Cortex of kidney (tissue), 1 donor: Measurements from ENCODE around the gene C16orf95.

Source experiments
- DNase-seq: peaks from one replicate; lab custom pipeline; 2025; lab: John Stamatoyannopoulos, UW

C16orf95 gene

DNA sequence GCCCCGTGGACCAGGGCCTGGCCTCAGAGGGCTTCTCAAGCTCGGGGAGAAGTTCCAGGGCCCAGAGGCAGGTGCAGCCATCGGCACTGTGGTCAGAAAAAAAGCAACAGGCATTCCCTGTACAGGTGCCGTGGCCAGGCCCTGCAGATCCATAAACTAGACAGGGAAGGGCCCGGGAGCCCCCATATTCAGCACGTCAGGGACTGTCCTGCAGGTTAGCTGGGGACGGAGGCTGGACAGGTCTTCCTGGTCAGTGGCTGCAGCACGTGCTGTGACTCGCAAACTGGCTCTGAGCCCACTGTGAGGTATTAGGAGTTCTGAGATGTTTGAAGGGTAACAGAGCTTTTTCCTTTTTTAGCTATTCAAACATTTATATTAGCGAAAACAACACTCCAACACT, 15.0 kb upstream of the C16orf95 start:
- DNase-seq: no peak

DNA sequence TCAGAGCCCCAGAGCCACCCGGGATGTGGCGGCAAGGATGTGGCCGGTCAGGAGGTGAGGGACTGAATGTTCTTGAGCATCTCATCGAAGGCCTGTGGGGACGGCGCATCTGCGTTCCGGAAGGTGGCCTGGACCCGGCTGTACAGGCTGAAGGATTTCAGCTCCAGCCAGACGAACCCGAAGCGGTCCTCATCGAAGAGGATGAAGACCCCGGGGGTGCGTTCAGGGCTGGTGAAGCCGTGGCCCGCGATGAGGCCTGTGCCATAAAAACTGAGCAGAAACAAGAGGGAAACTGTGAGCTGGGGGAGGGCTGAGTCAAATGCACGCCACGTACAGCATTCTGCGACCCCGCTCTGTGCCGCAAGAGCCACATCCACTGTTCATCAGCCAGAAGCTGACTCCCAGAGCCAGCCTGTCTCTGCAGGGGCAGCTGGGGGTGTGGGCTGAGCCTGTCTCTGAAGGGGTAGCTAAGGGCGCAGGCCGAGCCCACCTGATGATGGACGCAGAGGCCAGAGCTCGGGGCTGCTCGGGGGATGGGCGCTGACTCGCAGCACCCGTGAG, 14.1 kb upstream of the C16orf95 start:
- no peak for DNase-seq

DNA sequence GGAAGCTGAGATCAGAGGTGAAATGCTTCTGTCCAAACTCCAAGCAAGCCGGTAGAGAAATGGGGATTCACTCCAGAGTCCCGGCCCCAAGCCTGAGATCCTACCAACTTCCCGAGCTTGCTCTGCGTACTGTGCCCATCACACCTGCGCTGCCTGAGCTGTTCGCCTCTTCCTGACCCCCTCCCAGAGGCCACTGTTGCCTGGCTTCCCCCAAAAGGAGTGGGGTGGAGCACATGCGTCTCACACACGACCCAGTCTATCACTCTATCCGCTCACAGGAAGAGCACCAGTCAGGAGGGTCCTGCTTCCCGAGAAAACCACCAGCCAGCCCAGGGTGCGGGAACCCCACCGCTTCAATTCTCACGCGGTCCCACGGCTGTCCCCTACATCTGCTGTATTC, 13.5 kb upstream of the C16orf95 start:
- no peak for DNase-seq

DNA sequence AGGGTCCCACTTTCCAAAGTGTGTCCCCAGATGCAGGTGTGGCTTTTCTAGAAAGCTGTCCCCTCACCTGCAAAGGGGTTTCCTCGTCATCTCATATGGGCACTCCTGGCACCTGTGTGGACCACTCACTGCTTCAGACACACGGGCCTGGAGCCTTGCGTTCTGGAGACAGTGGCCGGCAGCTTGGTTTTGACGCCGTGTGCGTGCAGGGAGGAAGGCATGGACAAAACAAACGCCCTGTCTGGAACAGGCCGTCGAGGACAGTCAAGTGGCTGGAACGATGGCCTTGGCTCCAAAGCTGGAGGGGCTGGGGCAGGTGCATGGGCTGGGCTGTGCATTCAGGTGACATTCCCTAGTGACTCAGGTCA, 13.0 kb upstream of the C16orf95 start:
- no peak for DNase-seq

DNA sequence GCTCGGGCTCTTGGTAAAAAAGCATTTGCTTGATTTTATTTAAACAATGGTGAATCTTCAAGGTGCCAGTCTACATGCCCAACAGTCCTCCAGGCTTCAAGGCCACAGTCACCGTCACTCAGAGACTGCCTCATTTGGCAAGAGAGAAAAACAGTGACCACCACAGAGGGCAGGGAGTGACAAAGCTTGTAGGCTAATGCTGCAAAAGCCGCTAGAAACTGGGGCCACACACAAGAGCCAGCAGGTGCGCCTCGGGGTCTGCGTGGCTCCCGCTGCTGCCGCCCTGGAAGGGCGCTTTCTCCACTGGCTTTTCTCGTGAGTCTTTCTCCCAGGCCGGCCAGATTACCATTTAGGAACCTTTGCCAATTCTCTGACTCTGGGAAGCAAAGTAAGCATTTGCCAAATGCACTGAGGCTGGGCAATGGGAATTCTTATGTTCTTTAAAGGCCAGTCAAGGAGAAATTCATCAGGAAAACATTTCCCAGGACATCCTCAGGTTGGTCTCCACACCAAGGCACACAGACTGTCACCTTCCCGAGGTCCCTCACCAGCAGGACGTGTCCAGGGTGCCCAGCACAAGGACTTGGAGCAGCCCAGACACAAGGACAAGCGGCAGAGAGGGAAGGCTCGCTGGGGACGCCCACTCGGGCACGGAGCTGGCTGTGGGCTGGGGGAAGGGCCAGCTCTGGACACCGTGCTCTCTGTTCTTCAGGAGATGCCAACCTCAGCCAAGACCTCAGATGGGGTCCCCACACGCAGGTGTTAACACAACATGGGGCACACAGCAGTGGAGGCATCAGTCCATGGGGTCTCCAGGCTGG, 12.5 kb upstream of the C16orf95 start:
- DNase-seq: no peak

DNA sequence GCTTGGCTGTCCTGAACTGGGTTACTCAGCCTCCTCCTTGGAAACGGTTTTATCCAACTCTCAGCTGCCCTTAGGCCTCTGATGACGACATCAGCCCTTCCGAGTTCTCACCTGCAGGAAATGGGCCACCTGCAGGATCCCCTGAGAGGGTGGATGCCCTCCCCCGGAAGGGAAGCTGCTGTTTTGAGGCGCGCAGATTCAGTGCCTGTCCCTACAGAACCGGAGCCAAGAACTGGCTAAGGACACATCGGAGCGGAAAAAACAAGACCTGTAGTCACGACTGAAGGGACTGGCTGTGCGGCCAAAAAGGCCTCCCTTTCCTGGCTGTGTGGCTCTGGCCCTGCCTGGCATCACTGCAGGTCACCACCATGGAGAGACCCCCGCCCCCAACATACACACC, 11.7 kb upstream of the C16orf95 start:
- DNase-seq: no peak

DNA sequence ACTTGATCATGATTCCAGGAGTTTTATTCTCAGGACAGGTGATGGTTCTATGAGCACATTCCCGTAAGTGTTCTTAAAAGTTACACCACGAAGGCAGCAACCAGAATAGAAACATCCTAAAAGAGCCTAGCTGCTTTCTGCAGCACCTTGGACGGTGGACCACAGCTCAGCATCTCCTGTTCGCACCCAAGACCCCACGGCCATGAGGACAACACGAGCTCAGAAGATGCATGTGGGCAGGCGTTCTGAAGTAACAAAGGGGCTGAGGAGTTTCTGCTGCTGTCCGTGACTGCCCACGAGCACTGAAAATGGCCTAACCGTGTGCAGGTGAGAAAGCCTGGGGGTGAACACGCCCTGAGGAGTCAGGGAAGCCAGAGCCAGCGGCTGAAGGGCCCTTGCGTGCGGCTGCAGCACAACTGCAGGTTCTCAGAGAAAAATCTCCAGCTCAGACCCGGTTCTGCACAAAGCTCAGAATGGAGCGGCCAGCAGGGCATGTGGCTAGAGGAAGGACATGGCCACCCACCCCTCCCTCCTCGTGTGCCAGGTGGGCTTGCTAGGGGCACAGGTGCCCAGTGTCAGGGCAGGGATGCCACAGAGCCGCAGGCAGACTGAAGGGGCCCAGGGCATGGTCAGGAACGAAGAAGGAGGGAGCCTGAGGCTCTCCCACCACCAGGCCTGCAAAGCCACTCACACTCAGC, 10.8 kb upstream of the C16orf95 start:
- no peak for DNase-seq

DNA sequence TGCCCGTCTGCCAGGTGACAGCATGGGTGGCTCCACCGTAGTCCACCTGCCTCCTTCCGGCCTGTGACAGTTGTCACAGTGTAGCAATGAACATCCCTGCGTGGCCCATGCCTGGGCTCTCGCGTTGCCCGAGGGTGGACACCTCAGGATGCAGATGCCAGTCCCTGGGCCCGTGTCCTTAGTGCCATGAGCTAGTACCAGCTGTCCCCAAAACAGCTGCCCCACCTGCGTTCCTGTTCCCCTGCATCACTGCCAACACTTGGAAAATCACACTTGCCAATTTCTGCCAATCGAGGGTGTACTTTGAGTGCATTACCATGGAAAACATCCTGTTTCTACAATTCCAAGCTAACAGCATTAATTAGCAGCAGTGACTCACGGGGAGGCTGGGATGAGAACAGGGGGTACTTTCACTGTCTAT, 9.0 kb upstream of the C16orf95 start:
- DNase-seq: no peak

DNA sequence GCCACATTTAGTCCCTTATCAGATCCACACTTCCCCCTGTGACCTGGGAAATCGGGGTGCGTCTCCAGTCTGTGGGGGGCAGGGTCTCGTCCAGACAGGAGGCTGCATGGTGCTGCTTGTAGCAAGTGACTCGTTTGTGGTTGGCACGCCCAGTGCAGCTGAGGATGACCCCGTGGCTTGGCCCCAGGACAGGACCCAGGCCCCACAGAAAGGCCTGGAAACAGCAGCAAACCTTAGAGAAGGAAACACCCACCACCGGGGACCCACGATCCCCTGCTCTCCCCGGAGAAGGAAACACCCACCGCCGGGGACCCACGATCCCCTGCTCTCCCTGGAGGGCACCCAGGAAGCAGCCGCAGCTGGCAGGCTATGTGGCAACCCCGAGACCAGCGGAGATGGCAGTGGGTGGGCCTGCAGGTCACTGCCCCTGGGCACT, 8.2 kb upstream of the C16orf95 start:
- no peak for DNase-seq

DNA sequence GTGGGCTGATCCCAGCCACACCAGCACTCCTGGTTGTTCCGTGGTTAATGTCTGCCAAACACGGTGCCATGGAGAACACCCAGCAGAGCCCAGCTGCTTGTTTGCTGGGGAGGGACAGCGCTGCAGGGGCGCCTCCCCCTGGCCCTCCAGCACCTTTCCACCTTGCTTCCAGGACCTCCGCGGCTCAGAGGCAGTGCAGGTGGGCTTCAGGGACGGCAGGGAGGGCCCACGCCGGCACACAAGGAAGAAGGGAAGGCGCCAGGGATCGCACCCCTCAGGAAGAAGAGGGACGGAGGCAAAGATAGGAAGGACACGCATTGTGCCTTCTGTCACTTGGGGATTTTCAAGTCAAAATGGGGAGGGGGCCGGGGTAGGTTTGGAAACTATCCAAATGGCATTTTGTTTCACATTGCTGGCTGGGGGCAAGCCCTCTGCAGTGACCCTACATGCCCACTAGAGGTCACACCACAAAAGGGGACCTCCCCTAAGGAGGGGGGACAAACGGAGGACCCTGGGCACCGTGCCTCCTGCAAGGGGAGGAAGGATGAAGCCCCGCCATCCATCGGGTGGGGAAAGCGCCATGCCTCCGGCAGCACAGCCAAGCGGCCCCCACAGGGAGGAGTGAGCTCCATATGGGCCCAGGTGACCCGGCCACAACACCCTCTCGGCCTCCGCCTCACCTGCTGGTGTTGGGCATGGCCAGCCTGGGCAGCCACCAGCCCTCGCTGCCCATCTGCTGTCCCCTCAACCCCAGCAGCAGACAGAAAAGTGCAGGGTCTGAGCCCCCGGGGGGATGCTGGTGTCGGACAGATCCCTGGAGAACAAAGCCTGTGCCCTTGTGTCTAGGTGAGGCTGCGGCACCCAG, 7.5 kb upstream of the C16orf95 start:
- DNase-seq: no peak

DNA sequence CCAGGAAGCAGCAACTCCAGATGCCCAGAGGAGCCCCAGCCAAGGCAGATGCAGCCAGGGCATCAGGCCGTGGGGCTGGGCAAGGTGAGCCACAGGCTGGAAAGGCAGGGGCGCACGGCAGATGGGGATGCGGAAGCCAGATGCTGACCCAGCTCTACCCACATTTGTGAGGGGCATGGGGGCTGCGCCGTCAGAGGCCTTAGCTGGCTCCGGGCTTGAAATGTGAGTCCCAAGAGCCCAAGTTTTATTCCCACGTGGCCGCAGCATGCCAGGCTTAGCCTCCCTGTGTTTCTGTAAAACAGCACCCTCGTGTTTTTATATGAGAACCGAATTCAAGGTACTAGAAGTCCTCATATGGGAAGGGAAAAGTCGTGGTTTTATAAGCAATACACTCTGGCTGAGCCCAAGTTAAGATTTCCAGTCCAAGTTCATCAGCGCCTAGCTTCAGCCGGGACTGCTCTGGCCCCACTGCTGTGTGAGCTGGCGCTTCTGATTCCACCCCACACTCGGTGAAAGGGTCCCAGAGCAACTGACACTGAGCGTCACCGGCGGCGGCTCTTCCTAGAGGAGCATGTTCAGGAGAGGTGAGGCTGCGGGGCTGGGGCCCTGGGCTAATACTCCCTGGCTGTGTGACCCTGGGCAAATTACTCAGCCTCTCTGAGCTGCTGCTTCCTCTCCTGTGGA, 6.7 kb upstream of the C16orf95 start:
- DNase-seq: no peak

DNA sequence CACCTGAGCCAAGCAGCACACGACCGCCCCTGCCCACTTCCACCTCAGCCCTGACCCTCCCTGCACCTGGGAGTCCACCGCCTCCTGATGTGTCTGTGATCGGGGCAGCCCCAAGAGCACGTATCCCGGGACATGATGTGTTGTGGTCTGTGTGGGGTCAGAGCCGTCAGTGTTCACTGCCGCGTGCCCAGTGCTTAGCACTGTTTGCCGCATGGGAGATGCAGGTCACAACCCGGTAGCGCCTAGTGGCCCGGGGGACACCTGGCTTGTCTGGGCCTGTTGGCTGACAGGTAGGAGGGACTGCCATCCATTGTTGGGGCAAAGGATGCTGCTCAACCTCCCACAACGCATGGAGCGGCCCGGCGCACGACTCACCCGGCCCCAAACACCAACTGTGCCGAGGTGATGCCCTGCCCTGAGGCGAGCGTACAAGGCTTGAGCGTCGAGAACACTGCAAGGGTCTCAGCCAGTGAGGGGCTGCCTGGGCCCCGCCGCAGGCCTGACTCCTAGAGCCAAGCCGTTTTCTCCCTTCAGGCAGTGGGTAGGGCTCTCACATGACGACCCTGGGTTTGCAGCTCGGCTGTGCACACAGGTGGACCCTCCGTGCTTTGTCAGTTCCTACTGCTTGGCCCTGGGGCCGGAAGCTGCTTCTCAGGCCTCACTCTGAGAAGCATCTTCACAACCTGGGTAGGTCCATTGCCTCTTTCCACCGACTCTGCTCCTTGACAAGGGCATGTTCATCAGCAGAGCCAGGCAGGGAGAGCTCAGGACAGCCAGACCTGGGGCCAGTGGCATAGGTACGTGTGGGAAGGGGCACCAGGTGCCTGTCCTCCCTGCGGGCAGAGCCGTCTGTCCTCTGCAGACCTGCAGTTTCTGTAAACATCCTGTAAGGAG, 5.9 kb upstream of the C16orf95 start:
- no peak for DNase-seq

DNA sequence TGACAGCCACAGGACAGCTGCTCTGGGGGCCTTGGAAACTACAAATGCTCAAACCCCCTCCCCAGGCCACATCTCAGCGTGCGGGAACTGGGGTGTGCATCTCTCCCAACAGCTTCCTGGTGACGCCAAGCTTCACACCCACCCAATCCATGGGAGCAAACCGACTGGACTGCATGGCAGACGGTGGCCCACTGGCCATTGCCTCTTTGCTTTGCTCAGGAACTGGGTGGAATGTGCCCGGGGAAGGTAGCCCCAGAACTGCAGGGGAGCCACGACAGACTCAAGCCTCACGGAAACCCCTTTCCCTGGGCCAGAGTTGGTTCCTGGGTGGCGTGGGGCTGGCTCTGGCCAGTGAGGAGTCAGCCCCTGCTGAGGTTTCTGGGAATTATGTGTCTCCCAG, 5.2 kb upstream of the C16orf95 start:
- no peak for DNase-seq

DNA sequence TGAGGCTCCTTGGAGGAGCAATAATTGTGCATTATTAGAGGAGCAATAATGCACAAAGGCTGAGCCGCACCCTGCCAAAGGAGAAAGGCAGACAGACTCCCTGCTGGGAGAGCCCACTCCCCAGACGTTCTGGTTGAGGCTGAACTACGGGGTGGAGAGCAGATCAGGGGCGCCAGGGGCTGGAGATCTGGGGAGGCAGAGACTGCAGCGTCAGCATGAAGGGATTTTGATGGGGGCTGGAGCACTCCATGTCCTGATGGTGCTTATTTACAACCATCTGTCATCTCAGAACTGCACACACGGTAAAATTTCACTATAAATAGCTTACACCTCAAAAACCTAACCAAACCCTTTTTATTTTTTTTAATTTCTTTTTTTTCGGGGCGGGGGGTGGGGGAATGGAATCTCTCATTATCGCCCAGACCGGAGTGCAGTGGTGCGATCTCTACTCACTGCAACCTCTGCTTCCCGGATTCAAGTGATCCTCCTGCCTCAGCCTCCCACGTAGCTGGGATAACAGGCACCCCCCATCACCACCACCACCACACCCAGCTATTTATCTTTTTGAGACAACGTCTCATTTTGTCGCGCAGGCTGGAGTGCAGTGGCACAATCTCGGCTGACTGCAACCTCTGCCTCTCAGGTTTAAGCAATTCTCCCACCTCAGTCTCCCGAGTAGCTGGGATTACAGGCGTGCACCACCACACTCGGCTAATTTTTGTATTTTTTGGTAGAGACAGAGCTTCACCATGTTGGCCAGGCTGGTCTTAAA, 4.3 kb upstream of the C16orf95 start:
- no peak for DNase-seq

DNA sequence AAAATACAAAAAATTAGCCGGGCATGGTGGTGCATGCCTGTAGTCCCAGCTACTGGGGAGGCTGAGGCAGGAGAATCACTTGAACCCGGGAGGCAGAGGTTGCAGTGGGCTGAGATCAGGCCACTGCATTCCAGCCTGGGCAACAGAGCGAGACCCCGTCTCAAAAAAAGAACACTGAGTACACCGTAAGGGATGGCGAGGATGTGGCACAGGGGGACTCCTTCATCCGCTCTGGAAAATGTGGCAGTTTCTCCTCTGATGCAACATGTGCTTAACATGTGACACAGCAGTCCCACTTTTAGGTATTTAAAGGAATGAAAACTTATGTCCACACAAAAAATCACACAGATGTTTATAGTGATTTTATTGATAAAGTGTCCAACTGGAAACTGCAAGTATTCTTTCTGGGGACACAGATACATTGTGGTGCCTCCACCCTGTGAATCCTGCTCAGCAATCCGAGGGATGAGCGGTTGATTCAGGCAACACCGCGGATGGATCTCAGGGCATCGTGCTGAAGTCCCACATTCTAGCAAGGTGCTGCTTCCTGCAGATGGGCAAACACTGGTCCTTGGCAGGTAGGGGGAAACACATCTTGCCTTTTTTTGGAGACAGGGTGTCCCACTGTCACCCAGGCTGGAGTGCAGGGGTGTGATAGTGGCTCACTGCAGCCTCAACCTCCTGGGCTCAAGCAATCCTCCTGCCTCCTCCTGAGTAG, 3.5 kb upstream of the C16orf95 start:
- DNase-seq: no peak

DNA sequence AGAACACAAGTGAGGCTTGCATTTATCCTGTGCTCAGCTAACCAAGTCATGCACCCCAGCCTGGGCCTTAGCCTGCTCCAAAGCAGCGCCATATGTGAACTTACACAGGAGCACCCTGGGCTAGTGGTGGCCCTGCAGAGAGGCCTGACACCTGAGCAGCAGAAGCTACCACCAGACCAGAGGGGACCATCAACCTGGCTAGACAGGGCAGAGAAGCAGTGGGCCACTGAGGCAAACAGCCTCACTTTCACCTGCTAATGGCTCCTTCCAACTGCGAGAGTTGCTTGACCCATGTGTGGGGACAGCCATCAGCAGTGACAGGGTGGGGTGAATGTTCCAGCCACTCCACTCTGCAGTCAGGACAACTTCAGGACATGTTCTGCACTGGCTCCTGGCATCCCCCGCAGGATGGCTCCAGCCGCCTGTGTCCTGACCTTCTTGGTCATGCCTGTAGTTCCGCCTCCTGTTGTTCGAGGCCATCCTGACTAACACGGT, 2.9 kb upstream of the C16orf95 start:
- DNase-seq: no peak

DNA sequence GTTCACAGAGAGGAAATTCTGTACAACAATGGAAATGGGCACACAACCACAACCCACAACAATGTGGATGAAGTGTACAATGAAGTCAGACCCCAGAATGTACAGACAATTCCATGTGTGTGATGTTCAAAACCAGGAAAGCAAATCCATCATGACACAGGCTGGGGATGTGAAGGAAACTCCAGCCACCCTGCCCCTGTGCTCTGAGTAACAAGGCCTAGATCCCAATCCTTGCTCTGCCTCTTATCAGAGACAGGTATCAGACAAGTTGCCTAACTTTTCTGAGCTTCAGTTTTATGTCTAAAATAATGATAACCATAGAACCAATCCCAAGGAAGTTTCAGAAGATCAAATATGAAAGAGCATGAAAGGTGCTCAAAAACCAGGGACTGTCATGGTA, 1.8 kb upstream of the C16orf95 start:
- DNase-seq: no peak

DNA sequence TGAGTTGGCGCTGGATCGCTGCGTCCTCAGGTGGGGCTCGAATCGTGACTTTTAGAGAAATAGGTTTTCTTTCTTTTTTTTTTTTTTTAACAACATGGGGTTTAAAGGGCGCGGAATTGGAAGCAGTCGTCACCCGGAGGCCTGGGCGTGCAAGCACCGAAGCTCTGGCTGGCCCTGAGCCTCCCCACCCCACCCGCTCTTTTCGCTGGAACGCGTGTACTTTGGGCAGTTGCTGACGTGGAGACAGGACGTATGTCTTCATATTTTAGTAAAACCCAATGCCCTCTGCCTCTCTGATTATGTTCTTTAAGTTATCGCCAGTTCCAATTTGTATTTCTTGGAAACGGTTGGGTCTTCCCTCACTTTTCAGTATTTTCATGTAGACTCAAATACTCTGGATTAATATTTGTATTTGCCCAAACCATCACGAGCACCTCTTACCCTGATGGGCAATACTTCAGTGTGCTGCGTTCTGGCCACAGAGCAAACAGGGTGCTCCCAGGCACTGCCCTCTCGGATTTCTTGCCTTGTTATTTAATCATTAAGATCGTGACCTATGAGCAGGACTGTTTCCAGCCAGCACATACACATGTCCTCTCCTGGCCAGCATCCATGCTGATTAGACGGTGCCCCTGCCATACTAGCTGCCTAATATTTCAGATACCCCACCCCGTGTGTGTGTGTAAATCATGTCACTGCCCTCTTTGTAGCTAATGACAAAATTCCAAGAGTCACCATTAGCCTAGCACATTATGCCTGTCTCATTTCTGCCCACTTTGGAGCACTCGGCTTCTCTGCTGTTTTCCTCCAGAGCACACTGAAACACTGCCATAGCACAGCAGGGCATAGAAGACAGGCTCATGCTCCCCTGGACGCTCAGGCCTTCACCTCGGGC, 805 bp upstream of the C16orf95 start:
- no peak for DNase-seq
